GM04503 (cell line): ENCODE data around the gene ZNF423.

Experiments
- DNase-seq: peaks from one replicate; pipeline ENCODE4 v3.0.0-alpha.2; 2012; ENCODE audit warnings: low read depth

ZNF423 gene

DNA sequence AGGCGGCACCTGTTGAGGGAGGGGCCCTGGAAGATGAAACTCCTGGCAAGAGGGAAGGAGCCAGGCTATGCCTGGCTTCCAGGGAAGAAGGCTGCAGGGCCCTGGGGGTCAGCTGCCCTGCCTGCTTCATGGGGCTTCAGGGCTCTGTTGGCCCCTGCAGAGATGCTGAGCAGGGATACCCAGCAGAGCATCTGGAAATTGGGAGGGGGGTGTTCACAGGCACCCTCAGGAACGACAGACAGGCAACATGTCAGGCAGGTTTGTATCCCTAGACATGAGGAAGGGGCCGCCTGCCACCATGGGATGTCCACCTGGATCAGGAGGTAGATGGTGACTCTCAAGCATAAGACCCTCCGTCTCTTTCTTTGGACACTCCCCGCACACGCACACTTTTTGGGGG lies 13.8 kb upstream of the ZNF423 start:
- DNase-seq: no peak

DNA sequence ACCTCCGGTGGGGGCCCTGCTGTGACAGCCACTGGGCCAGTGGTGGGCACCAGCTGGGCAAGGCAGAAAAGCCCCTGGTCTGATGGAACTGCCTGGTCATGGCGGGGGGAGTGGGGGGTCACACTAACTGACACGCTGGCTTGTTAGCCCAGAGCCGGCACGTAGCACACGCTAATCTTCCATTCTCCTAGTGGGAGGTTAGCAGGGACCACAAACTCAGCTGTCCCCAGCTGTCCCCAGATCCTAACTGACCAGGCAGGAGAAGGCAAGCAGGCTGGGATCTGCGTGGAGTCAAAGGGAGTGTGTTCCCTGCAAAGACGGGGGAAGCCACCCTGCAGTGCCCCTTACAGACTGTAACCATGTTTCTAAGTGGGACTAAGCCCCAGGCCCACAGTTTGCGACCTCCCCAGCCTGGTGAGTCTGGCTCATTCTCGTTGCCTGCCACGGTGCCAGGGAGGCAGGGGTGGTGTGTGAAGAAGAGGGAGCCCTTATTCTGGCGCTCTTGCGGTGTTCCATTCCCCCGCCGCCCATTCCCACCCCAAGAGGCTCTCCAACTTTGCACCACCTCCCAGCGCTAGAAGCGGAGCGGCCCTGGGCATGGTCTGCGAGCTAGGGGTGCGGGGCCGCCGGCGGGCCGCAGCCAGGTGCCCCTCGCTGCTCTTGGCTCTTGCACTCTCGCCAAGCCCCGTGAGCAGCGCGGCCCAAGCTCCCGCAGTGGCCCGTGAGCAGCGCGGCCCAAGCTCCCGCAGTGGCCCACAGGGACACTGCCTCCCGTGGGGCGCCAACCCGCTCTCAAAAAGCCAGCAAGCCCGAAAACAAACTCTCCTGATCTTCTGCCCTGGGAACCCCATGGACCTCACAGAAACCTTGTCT lies 12.1 kb upstream of the ZNF423 start:
- no peak for DNase-seq

DNA sequence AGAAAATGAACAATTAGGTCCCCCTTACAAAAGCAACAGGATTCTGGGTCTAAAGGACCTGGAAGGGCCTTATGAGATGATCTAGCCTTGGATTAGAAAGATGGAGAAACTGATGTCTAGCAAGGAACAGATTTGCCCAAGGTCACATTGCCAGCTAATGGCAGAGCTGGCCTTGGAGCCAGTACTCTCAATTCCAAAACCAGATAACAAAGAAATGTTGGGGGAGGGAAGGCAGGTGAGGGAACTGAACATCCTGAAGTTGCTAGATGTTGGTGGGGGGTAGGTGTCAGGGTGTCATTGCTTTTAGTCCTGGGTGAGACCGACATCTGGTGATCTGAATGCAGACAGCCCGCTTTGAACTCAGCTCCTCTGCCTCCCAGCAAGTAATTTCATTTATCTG lies 11.3 kb upstream of the ZNF423 start:
- DNase-seq: no peak

DNA sequence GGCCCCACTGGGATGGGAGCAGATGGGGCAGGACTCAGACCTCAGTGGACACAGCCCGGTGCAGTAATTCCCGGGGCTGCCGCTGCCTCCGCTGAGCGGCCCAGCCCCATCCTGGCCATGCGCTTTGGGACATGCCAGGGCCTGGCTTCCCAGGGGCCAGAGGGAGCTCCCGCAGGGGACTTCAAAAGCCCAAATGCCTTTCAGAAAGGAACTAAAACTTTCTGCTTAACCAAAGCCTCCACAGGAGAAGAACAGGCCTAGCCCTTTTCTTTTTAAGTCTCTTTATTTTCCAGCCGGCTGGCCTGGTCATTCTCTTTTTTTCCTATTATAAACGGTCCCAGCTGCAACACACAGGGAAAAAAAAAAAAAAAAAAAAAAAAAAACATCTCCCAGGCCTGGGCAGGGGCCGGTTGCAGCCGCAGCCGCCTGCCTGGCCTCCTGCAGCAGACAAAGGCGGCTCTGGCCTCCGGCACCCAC lies 10.7 kb upstream of the ZNF423 start:
- no peak for DNase-seq

- DNase-seq: no peak
Observed at GRCh38 chr16:49862694-49863093, 6.8 kb upstream of the ZNF423 start.

DNA sequence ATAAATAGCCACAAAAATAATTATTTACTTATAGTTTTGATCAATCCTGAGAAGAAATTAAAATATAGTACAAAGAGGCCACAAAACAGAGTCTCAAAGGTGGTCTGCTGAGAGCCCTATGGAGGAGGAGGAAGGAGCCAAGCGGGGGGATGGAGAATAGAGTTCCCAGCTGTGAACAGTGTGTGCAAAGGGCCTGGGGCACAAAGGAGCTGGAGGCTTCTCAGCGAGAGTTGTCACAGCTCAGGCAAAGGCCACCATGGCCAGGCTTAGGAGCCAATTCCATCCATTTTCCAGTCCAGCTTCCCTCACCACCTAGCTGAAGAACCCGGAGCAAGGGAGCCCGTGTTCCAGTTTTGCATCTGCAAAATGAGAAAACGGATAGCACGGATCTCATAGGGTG lies 5.4 kb upstream of the ZNF423 start:
- no peak for DNase-seq

- no peak for DNase-seq
Observed at GRCh38 chr16:49860593-49860992, 4.7 kb upstream of the ZNF423 start.

DNA sequence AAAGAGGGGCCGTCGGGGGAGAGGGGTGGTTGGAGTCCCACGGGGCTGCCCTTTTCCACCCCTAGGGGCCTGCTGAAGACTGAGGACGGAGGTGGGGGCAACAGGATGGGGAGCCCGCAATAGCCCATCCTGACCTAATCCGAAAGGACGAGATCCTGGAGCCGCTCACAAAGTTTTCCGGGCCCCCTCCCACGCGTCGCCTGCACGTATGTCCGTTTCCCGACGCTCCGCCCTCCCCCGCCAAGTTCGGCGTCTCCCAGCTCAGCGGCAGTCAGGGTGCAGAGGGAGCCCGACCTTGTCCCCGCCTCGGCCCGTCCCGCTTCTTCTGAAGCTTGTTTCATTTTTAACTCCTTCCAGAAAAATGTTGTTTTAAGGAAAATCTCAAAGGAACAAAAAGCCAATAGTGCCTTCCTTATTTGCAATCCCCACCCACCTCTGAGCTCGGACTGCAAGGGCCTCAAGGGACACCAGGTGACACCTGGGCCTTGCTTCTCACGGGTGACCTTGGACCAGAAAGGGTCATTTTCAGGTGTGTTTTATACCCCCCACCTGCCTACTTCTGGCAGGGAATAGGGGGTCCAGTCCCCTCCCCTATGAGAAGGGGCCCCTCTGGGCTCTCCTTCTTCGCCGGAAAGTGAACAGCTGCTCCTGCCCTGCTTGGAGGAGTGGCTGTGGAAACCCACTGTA lies 3.4 kb upstream of the ZNF423 start:
- no peak for DNase-seq

DNA sequence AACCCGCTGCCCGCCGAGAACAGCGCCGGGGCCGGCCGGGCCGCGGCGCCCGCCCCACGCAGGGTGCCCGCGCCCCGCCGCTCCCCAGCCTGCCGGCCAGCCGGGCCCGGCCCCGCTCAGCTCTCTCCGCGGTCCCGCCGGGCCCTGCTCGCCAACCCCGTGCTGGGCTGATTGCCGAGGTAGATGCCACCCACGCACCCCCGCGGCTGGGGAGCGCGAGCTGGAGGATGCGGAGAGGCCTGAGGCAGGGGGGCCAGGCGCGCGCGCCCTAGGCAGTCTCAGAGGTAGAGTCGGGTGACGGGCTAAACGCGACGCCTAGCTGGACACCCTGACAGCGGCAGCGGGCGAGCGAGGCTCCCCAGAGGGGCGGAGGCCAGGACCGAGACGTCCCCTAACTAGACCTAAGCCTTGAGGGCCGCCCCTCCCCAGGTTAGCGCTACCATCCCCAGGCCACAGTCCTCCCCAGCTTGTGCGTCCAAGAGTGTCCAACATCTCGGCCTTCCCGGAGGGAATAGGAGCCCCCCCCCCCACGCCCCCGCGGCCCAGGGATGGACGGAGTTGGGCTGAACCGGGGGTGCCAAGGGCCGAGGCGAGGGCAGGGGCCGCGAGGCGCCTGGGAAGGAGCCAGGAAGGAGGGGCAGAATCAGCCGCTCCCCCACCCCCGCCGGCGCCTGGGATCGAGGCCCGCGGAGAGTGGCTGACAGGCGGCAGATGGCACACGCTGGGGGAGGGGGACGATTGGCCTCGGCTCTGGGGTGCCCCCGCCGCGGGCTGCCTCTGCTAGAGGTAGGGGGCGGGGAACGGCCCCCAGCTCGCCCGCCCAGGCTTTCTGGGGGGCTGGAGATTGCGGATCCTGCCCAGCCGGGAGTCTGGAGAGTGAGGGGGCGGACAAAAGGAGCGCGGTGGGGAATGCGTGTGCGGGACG lies 2.5 kb upstream of the ZNF423 start:
- no peak for DNase-seq

DNA sequence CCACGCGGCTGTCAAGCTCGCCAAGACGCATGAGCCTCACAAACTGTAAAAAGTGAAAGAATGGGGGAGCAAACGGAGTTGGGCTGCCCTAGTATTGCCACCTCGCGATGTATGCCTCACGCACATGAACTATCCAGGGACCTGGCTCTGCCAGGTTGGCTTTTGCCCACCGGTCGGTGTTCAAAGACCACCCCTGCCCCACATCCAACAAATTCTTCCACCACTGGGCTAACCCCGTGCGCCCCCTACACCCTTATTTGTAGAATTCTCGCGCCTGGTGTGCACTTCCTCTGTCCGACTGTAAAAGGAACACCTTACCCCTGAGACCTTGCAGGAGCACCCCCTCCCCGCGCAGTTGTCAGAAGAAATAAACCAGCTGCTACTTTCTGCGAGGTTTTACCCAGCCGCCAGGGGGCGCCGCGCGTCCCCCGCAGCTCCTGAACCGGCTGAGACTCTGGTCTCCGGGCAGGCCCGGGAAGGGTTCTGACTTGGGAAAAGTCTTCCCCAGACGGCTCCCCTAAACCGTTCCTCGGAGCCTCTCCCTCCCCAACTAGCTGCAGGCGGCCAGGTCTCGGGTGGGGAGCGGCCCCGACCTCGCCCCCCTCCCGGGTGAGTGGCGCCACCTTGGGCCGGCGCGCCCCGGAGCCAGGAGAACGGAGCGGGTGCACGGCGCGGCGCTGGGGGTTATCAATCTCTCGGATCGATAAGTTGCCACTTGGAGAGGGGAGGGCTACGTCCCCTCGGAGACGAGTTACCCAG lies 1.7 kb upstream of the ZNF423 start:
- no peak for DNase-seq

GRCh38 chr16:49856672-49857330 lies 889 bp upstream of the ZNF423 start:
- DNase-seq: peak; percentile 19

GRCh38 chr16:49855280-49855821 lies 561 bp downstream of the ZNF423 start:
- DNase-seq: no peak

DNA sequence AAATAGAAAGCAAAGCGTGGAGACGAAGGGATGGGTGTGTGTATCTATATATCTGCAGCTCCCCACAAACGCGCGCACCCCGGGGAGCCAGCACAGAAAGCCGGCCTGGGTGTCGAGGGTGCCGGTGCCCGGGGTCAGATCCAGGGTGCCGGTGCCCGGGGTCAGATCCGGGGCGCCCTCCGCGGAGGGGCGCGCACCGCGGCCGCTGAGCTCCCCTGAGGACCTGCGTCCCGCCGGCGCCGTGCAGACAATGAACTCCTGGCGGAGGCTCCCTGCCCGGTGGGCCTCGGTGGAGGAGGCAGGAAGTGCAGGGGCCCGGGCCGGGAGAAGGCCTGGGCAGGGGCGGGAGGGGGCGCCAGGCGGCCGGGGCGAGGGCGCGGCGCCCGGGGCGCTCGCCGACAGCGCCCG lies 1.1 kb downstream of the ZNF423 start:
- DNase-seq: no peak

- no peak for DNase-seq
Observed at GRCh38 chr16:49854188-49854795, 1.6 kb downstream of the ZNF423 start.

DNA sequence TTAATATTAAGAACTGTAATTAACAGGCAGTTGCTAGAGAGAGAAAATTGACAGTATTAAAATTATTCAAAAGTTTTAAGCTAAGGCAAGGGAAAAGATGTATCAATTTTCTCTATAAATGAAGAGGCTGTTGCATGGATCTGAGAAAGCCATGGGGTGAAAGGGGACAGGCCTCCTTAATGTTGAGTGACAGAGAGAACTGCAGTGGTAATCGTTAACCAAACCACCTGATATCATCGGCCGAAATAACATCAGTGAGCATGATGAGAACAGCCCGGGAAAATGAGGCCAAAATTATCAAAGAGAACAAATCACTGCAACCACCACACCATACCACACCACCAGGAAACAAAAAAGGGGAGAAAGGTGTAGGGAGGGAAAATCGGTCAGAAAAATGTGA lies 3.6 kb downstream of the ZNF423 start:
- no peak for DNase-seq

GRCh38 chr16:49851468-49851787 lies 4.5 kb downstream of the ZNF423 start:
- no peak for DNase-seq

DNA sequence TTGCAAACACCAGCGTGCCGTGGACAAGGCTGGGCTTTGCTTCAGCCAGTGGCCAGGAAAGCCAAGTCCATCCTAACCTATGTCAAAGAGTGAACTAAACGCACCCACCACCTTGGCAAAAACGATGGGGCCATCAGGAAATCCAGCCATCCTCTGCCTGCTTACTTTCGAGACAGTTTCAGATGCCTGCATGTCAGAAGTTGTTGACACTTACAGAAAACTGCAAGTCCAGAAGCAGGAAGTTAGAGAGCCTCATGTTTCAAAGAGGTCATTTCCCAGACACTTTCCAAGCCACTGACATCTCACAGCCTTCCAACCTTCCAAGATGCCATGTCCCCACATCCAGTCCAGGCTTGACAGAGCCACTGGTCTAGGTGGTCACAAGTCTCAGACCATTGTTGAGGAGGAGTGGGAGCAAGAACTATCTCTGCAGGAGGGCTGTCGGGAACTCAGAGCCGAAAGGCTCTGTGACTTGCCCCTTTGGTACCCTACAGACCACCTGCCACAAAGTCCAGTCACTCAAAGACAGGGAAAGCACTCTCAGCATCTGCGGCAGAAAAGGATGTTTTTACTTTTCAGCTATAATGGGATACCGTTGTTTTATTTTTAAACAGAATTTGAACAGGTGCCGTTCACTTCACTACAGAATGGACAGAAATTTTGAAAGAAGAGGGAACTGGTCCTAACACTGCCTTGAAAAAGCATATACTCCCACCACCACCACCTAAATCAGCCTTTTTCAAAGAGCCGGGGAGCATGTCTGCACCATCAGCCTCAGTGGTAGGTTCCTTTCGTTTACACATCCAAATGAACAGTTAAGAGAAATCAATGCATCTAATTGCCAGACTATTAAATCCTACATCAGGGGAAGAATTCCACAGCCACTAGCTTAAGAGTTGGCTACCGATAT lies 5.1 kb downstream of the ZNF423 start:
- DNase-seq: no peak

DNA sequence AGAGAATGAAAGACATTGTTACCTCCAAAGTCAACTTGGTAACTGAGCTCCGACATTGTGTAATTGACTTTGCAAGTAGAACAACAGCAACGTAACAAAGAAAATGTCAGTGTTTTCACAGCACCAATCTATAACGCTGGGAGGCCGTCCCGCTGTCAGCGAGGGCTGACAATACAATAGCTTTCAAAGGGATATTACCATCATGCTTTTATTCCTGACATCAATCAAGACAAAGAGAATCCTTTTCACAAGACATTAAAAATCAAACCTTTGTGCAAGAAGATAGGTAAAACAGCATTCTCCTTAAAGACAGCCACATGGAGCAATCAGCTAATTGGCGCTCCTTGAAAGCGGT lies 6.2 kb downstream of the ZNF423 start:
- no peak for DNase-seq

GRCh38 chr16:49849037-49849753 lies 6.7 kb downstream of the ZNF423 start:
- no peak for DNase-seq
